Breast epithelium (tissue), 3 donors: ENCODE measurements around the gene GLCE.

Source experiments
- CTCF ChIP-seq, 3 donors: fragments of 450-650 bp; IDR thresholded peaks; one replicate each; pipeline ENCODE4 v1.5.1; 2016 to 2017; ENCODE audit warnings: antibody characterized with exemption in 3 of 3, mild to moderate bottlenecking in 3 of 3, moderate library complexity in 3 of 3
- POLR2A ChIP-seq: fragments of 450-650 bp; IDR thresholded peaks from one replicate; pipeline ENCODE4 v1.6.1; 2016; ENCODE audit warnings: antibody characterized with exemption, mild to moderate bottlenecking, moderate library complexity
- POLR2AphosphoS5 ChIP-seq, 3 donors: sonication (generic); formaldehyde crosslinking; IDR thresholded peaks; one replicate each; pipeline ENCODE4 v1.6.1; 2017; ENCODE audit warnings: antibody characterized with exemption in 3 of 3

- TF ChIP-seq POLR2A (no peak), CTCF (IDR thresholded peaks at IDR 0.05) (no peak), POLR2AphosphoS5 (IDR thresholded peaks at IDR 0.05) (no peak)
Measured at GRCh38 chr15:69315402-69316110, 155.1 kb downstream of the GLCE start.
